Left ventricle myocardium inferior (tissue), 1 donor: ENCODE results near the gene S1PR5. TPM values are rescaled to one million over a fixed set of nuclear protein-coding genes. Genes with fewer than 3 reads are reported as not detected.

Experiments
- DNase-seq: peaks from one replicate; pipeline ENCODE4 v3.0.0-alpha.2; 2020
- H3K27ac ChIP-seq: fragments of 200-600 bp; replicated peaks from 2 replicates; pipeline ENCODE4 v1.8.0; 2021
- H3K27me3 ChIP-seq: fragments of 200-600 bp; 2 replicates; pipeline ENCODE4 v1.8.0; 2021; ENCODE audit warnings: low read depth
- H3K36me3 ChIP-seq: fragments of 200-600 bp; 2 replicates; pipeline ENCODE4 v1.8.0; 2021
- H3K4me1 ChIP-seq: fragments of 200-600 bp; 2 replicates; pipeline ENCODE4 v1.8.0; 2021
- H3K4me3 ChIP-seq: fragments of 200-600 bp; 2 replicates; pipeline ENCODE4 v1.8.0; 2021; ENCODE audit warnings: mild to moderate bottlenecking, moderate library complexity
- H3K9me3 ChIP-seq: fragments of 200-600 bp; replicated peaks from 2 replicates; pipeline ENCODE4 v1.8.0; 2021
- intact Hi-C: fragments of 100-400 bp; cut with micrococcal nuclease; formaldehyde crosslinking; loops from one replicate; pipeline ENCODE4 v1.11.0; 2022
- total RNA-seq: library from RNA; stranded (reverse); fragmentation: NEBNext Ultra II Directional; extraction: Animal tissue kit (Norgen Biotek cat#: 25700); gene quantifications from one replicate; pipeline ENCODE4 v1.2.1, GENCODE V29; 2021
- TF ChIP-seq, protein P1 (sequence below): fragments of 200-600 bp; IDR thresholded peaks from 2 replicates; pipeline ENCODE4 v1.8.0; 2021; ENCODE audit warnings: antibody characterized with exemption, mild to moderate bottlenecking, borderline replicate concordance
- donor health status: DM: no; HTN: yes; CAD: no; lungs with severe emphysema.

S1PR5 gene
- total RNA-seq, 1 donor from 2014 or later = 0.11 TPM

- no peaks in the 10 kb centered on the region for H3K27me3 ChIP-seq
- H3K27ac ChIP-seq = no peak overlapping the region
- peaks cover 46% of the 10 kb centered on the region for H3K36me3 ChIP-seq
- TF ChIP-seq, protein P1, sequence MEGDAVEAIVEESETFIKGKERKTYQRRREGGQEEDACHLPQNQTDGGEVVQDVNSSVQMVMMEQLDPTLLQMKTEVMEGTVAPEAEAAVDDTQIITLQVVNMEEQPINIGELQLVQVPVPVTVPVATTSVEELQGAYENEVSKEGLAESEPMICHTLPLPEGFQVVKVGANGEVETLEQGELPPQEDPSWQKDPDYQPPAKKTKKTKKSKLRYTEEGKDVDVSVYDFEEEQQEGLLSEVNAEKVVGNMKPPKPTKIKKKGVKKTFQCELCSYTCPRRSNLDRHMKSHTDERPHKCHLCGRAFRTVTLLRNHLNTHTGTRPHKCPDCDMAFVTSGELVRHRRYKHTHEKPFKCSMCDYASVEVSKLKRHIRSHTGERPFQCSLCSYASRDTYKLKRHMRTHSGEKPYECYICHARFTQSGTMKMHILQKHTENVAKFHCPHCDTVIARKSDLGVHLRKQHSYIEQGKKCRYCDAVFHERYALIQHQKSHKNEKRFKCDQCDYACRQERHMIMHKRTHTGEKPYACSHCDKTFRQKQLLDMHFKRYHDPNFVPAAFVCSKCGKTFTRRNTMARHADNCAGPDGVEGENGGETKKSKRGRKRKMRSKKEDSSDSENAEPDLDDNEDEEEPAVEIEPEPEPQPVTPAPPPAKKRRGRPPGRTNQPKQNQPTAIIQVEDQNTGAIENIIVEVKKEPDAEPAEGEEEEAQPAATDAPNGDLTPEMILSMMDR = no peak
- no peak overlapping the region for H3K4me3 ChIP-seq
- intact Hi-C loops = no loop called here
- no peak for DNase-seq
- no peaks in the 10 kb centered on the region for H3K9me3 ChIP-seq
- H3K4me1 ChIP-seq = peaks cover 69% of the 10 kb centered on the region
These were observed 17.0 kb downstream of the S1PR5 start for GRCh38 chr19:10500247-10500592.

- peaks cover 69% of the 10 kb centered on the region for H3K4me1 ChIP-seq
- no peaks in the 10 kb centered on the region for H3K27me3 ChIP-seq
- H3K36me3 ChIP-seq = peaks cover 52% of the 10 kb centered on the region
- no peak overlapping the region for H3K27ac ChIP-seq
- no peaks in the 10 kb centered on the region for H3K9me3 ChIP-seq
- H3K4me3 ChIP-seq = no peak overlapping the region
- no peak for DNase-seq
- intact Hi-C loops = no loop called here
- TF ChIP-seq, protein P1 = no peak
These were observed 17.5 kb downstream of the S1PR5 start for GRCh38 chr19:10499550-10500246.

- no peaks in the 10 kb centered on the region for H3K9me3 ChIP-seq
- intact Hi-C loops = no loop called here
- DNase-seq = no peak
- TF ChIP-seq, protein P1 = no peak
- no peak overlapping the region for H3K4me3 ChIP-seq
- no peaks in the 10 kb centered on the region for H3K27me3 ChIP-seq
- H3K4me1 ChIP-seq = peaks cover 58% of the 10 kb centered on the region
- peaks cover 71% of the 10 kb centered on the region for H3K36me3 ChIP-seq
- no peak overlapping the region for H3K27ac ChIP-seq
These were observed 19.9 kb downstream of the S1PR5 start for GRCh38 chr19:10497371-10497770.

- Histone ChIP-seq H3K27ac (no peak overlapping the region), H3K36me3 (peaks cover 94% of the 10 kb centered on the region), H3K4me1 (peaks cover 11% of the 10 kb centered on the region), H3K9me3 (no peaks in the 10 kb centered on the region), H3K4me3 (no peak overlapping the region), H3K27me3 (no peaks in the 10 kb centered on the region)
- TF ChIP-seq, protein P1 = no peak
- DNase-seq = no peak
- intact Hi-C loops = no loop called here
These were observed 25.7 kb downstream of the S1PR5 start for GRCh38 chr19:10491472-10492047.

GRCh38 chr19:10486551-10486950 lies 30.7 kb downstream of the S1PR5 start:
- no peaks in the 10 kb centered on the region for H3K27me3 ChIP-seq
- no peaks in the 10 kb centered on the region for H3K9me3 ChIP-seq
- intact Hi-C loops = no loop called here
- H3K36me3 ChIP-seq = peaks cover 66% of the 10 kb centered on the region
- H3K4me1 ChIP-seq = peaks cover 7% of the 10 kb centered on the region
- no peak for DNase-seq
- no peak overlapping the region for H3K27ac ChIP-seq
- no peak overlapping the region for H3K4me3 ChIP-seq
- TF ChIP-seq, protein P1 = no peak
